Stimulated activated CD4-positive, alpha-beta T cell treated with anti-CD3 and anti-CD28 coated beads, Interleukin-15, amount 100 ng/mL, for 48 hours (primary cell): ENCODE results near the gene GMEB2.
"Not testable (repeated sequence)": the region's sequence is repeated elsewhere in the genome, so short reads cannot be mapped to it uniquely, and the experiment has no call there.

Experiments
- DNase-seq, 2 donors: peaks; one replicate each; pipeline ENCODE4 v3.0.0-alpha.2; 2020; ENCODE audit warnings: low read depth in 2 of 2

GMEB2 gene

DNA sequence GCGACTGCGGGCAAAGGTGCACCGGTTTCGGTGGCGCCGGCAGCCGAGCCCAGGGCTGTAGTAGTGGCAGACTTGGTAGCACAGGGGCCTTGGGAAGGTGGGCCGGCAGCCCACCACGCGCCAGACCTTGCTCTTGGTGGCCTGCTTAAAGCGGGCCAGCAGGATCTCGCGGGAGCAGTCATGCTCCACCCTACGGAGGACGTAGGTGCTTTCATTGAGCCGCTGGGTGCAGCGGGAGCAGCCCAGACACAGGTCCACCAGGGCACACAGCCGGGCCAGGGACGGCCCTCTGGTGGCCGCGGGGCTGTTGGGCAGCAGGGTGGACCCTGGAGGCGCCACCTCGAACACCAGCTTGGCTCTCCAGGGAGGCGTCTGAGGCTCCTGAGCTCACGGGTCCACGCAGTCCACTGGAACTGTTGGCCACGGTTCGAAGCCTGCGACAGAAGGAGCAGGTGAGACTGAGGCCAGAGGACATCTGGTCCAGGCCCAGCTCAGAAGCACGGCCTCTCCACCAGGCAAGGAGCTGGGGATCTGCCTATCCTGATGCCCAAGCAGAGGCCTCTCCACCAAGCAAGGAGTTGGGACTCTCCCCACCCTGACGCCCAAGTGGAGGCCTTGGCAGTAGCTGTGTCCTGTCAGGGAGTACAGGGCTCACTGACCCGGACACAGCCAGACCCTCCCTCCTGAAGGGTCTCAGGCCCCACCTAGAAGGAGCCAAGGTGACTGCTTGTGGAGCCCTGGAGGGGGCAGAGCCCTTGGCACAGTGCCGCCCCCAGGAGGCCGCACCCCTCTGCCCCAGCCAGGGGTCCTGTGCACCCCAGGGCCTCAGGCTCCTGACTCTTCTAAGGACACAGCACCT is 53.9 kb downstream of the GMEB2 start:
- DNase-seq: no peak

GRCh38 chr20:63572071-63572787 is 54.7 kb downstream of the GMEB2 start:
- no peak for DNase-seq

DNA sequence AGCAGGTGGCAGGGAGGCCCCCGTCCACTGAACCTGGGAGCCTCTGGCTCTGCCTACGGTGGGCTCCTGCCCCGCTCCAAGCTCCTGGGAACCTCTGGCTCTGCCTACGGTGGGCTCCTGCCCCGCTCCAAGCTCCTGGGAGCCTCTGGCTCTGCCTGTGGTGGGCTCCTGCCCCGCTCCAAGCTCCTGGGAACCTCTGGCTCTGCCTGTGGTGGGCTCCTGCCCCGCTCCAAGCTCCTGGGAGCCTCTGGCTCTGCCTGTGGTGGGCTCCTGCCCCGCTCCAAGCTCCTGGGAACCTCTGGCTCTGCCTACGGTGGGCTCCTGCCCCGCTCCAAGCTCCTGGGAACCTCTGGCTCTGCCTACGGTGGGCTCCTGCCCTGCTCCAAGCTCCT is 55.8 kb downstream of the GMEB2 start:
- DNase-seq: not testable (repeated sequence)

GRCh38 chr20:63570281-63571086 is 56.4 kb downstream of the GMEB2 start:
- DNase-seq: no peak

GRCh38 chr20:63568986-63569949 is 57.6 kb downstream of the GMEB2 start:
- no peak for DNase-seq

- no peak for DNase-seq
These were observed 58.5 kb downstream of the GMEB2 start for GRCh38 chr20:63568170-63568981.

- peak in 1 of 2 donors; percentile 53 for DNase-seq
These were observed 59.3 kb downstream of the GMEB2 start for GRCh38 chr20:63567386-63568169.

DNA sequence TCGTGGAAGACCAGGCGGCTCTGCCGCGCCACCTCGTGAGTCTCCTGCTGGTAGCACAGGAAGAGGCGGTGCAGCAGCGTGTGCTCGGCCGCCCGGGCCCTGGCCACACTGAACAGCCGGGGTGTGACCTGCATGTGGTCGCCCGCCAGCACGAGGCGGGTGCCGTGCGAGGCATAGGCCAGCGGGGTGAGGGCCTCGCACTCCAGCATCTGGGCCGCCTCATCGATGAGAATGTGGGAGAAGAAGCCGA is 59.8 kb downstream of the GMEB2 start:
- no peak for DNase-seq

GRCh38 chr20:63566395-63567135 is 60.3 kb downstream of the GMEB2 start:
- DNase-seq: no peak

DNA sequence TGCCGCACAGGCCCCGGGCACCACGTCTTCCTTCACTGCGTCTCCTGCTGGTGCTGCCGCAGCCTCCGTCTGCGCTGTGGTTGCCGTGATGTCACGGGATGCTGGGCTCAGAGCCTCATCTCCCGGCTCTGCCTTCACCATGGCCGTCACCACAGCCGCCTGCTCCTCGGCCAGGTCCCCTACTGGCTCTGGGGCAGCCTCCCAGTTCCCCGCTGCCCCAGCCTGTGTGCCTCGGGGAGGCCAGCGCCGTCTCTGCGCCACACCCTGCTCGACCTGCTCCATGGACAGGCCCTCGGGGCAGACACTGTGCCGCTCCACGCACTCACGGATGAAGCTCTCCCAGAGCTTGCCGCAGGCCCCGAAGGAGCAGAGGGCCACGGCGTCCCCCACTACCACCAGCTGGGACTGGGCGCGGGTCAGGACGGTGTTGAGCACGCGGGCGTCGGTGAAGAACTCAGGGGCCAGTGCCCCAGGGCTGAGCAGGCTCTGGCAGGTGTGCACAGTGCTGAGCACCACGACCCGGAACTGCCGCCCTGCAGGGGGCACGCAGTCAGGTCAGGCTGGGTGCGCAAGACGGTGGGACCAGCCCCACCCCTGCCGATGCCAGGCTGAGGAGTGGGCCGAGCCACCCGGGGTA is 61.1 kb downstream of the GMEB2 start:
- no peak for DNase-seq

DNA sequence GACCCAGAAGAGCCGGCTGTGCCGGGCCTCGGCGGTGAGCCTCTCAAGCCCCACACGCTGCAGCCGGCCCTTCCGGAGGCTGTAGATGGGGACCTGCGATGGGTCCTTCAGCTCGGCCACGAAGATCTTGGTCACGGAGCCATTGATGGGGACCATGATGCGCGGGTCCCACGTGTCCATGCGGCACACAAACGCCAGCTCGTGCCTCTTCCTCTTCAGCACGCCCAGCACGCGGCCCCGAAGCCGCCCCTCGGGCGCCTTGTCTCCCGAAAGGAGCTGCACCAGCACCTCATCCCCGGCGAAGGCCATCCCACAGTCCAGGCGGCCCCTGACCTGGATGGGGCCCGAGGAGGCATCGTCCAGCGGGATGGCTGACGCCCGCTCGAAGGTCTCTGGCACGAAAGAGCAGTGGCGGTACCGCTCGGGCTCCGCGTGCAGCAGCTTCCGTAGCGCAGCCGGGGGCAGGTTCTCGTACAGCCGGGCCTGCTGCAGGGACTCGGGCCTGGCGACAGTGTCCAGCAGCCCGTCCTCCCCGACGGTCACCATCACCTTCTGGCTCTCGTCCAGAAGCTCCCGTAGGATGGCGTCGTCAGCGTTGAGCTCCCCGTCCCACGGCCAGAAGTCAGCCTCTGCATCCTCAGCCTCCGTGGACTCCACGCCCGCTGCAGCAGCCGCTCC is 61.7 kb downstream of the GMEB2 start:
- no peak for DNase-seq

DNA sequence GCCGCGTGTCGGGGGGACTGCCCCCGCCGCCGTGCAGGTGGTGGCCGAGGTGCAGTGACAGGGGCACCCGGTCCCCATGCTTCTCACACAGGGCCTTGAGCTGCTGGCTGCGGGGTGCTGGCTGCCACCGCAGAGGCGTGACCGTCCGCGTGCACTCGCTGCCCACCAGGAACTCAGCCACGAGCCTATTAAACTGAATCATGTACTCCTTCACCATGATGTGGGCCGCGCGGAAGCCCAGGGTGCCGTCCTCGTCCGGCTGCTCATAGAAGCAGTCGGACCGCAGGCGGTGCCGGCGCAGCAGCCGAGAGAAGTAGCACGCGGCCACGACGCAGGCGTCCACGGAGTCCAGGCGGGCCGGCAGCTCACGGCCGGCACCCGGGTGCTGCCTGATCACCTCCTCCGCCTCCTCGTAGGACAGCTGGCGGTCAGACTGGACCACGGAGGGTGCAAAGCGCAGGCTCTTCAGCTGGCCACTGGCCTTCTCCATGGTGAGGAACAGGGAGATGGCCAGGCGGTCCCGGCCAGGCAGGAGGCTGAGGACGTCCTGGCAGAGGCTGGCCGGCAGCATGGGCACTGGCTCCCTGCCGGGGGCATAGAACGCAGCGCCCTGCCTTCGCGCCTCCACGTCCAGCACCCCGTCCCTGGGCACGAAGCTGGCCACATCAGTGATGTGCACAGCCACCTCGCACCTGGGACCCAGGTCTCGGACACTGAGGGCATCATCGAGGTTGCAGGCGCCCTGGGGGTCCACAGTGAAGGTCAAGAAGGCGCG is 62.7 kb downstream of the GMEB2 start:
- no peak for DNase-seq

DNA sequence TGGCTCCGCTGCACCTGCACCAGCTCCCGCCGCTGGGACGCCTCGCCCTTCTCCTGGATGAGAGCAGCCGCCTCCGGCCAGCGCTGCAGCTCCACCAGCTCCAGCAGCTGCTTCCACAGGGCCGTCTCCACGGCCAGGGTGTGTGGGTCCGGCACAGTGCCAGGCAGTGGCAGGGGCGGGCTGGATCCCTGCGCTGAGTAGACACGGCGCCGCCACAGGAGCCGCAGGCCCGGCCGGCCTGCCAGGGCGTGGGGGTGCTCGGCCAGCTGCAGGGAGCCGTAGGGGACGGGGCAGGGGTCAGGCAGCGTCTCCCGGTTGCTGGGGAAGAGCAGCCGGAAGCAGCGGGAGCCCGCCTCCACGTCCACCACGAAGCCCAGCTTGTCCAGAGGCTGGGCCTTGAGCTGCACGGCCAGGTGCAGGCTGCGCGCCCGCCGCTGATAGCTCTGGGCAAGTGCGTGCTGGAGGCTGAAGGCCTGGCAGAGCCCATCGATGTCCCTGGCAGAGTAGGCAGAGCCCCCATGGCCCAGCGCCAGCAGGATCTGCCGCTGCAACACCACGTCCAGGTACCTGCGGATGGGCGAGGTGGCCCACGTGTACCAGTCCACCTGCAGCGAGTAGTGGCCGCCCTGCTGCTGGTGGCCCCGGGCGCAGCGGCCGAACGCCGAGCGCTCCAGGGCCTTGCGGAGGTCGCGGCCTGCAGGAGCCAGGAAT is 63.5 kb downstream of the GMEB2 start:
- DNase-seq: no peak

- DNase-seq: no peak
These were observed 64.3 kb downstream of the GMEB2 start for GRCh38 chr20:63562461-63563224.

- DNase-seq: no peak
These were observed 65.1 kb downstream of the GMEB2 start for GRCh38 chr20:63561624-63562396.
